GM12892 (cell line): ENCODE data around the gene REPS2.

Experiments used
- POLR2AphosphoS5 ChIP-seq: IDR thresholded peaks from 2 replicates; pipeline ENCODE4 v1.6.1; 2011; ENCODE audit warnings: low read depth, low read length, control low read depth
- TAF1 ChIP-seq: IDR thresholded peaks from 2 replicates; pipeline ENCODE4 v1.6.1; 2011; ENCODE audit warnings: low read depth, mild to moderate bottlenecking, control low read depth, low read length, borderline replicate concordance

DNA sequence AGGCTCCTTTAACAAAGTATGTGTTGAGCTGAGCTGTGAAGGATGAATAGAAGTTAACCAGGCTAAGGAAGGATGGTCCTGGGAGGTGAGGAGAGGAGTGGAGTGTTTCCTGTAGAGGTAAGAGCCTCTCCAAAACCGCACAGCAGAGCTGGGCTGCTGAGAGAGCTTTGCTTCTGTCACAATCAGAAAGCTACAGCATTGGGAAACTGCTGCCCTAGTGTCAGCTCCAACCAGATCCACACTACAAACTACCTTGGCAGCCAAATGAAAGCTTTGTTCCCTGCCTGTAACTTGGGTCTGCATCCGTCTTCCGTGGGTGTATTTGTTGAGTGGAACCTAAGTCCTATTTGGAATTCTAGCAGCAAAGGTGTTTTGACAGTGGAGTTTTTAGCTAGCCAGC lies 91.8 kb downstream of the REPS2 start:
- TF ChIP-seq POLR2AphosphoS5 (no peak), TAF1 (no peak)
